NCI-H187 (cell line): ENCODE results near the gene CA12.
"Not testable (repeated sequence)": the region's sequence is repeated elsewhere in the genome, so short reads cannot be mapped to it uniquely, and the experiment has no call there.

ENCODE experiments used
- DNase-seq, 2 experiments: peaks; one replicate each; lab custom pipeline; 2025; lab: John Stamatoyannopoulos, UW

CA12 gene

GRCh38 chr15:63381301-63382204 is at the start of gene CA12:
CA12 (minus strand) TSS chr15:63381846; CDS start chr15:63381720, 126 bp downstream.
- no peak for DNase-seq

GRCh38 chr15:63430766-63431451 is 49.3 kb upstream of the CA12 start:
- no peak for DNase-seq

GRCh38 chr15:63426552-63426951 is 44.9 kb upstream of the CA12 start:
- DNase-seq, result no peak

GRCh38 chr15:63425426-63425985 is 43.9 kb upstream of the CA12 start:
- DNase-seq, result no peak

- no peak for DNase-seq
These were observed 41.4 kb upstream of the CA12 start for GRCh38 chr15:63422891-63423590.

GRCh38 chr15:63421433-63421832 is 39.8 kb upstream of the CA12 start:
- DNase-seq, result no peak

GRCh38 chr15:63420333-63420747 is 38.7 kb upstream of the CA12 start:
- no peak for DNase-seq

GRCh38 chr15:63418811-63419210 is 37.2 kb upstream of the CA12 start:
- DNase-seq, result no peak

- no peak for DNase-seq
These were observed 36.1 kb upstream of the CA12 start for GRCh38 chr15:63417721-63418120.

- DNase-seq, result not testable (repeated sequence)
These were observed 35.6 kb upstream of the CA12 start for GRCh38 chr15:63417274-63417673.

GRCh38 chr15:63414474-63415120 is 33.0 kb upstream of the CA12 start:
- DNase-seq, result no peak

- DNase-seq, result no peak
These were observed 30.9 kb upstream of the CA12 start for GRCh38 chr15:63412551-63412950.

- DNase-seq, result no peak
These were observed 30.2 kb upstream of the CA12 start for GRCh38 chr15:63411866-63412265.

GRCh38 chr15:63409179-63409578 is 27.5 kb upstream of the CA12 start:
- no peak for DNase-seq

- no peak for DNase-seq
These were observed 26.9 kb upstream of the CA12 start for GRCh38 chr15:63408524-63408923.

- DNase-seq, result no peak
These were observed 26.0 kb upstream of the CA12 start for GRCh38 chr15:63407612-63408011.

- DNase-seq, result no peak
These were observed 24.2 kb upstream of the CA12 start for GRCh38 chr15:63405683-63406390.

GRCh38 chr15:63405159-63405558 is 23.5 kb upstream of the CA12 start:
- no peak for DNase-seq

GRCh38 chr15:63403254-63403945 is 21.8 kb upstream of the CA12 start:
- no peak for DNase-seq

- no peak for DNase-seq
These were observed 21.0 kb upstream of the CA12 start for GRCh38 chr15:63402498-63403253.
